SKM-1 treated with dmso at 0.1 percent for 144 hours (cell line): Measurements from ENCODE around the gene TIAL1.
"Not testable (repeated sequence)": the region's sequence is repeated elsewhere in the genome, so short reads cannot be mapped to it uniquely, and the experiment has no call there.

Experiments
- DNase-seq: peaks from one replicate; lab custom pipeline; 2025; ENCODE audit not compliant: unreplicated experiment; lab: John Stamatoyannopoulos, UW

Gene TIAL1

GRCh38 chr10:119614686-119615085 lies 17.9 kb upstream of the TIAL1 start:
- DNase-seq = no peak

DNA sequence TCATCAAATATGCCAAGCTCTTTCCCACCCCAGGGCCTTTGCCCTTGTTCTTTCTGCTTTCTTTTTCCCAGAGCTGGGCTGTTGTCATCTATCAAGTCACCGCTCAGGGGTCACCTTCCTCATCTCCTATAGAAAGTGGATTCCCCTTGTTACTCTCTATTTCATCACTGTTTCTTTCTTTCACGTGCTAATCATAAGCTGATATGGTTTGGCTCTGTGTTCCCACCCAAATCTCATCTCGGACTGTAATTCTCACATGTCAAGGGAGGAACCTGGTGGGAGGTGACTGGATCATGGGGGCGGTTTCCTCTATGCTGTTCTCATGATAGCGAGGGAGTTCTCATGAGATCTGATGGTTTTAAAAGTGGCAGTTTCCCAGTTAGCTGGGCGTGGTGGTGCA lies 17.0 kb upstream of the TIAL1 start:
- DNase-seq = no peak

DNA sequence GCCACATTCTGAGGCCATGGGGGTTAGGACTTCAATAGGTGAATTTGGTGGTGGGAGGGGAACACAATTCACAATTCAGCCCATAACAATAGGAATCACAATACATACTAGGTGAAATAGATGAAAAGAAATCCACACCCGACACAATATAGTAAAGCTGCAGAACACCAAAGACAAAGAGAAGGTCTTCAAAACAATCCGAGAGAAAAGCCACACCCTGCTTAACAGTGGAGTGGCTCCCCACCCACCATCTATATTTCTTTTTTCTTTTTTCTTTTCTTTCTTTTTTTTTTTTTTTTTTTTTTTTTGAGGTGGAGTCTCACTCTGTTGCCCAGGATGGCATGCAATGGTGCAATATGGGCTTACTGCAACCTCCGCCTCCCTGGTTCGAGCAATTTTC lies 14.7 kb upstream of the TIAL1 start:
- no peak for DNase-seq

- DNase-seq = no peak
Measured at GRCh38 chr10:119609516-119609915, 12.8 kb upstream of the TIAL1 start.

DNA sequence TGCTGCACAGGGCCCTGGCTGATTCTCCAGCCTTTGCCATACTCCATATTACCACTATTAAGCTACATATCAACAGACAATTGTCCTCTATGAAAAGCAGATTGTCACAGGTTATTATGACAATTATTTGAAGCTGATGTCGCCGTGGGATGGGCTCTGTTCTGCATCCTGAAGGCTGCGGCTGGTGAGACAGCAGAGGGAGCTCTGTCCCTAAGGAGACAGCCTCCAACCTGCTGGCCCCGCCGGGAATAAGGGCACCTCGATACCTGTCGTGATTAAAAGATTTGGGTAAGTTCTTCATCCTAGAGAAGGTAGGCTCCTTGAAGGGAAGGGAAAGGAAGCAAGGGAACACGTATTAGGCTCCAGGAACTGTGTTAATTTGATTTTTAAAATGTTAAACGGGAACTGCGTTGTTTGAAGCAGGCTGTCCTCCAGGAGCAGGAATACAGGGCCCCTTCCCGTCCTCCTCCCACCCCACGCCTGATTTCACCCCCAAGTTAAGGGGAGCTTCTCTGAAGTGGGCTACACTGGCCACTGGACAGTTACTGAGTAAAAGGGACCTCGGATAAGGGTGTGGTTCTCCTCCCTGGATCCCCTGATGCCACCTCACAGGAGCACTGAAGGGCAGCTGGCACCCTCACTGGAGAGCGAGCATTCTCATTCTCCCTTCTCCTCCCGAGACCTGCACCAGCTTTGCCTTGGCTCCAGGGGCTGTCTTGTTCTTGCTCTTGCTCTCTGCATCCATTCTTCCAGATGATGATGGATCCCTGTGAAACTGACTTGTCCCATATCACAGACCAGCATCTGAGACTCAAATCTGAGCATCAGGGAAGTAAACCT lies 11.8 kb upstream of the TIAL1 start:
- DNase-seq = no peak

- no peak for DNase-seq
Measured at GRCh38 chr10:119604468-119604867, 7.7 kb upstream of the TIAL1 start.

DNA sequence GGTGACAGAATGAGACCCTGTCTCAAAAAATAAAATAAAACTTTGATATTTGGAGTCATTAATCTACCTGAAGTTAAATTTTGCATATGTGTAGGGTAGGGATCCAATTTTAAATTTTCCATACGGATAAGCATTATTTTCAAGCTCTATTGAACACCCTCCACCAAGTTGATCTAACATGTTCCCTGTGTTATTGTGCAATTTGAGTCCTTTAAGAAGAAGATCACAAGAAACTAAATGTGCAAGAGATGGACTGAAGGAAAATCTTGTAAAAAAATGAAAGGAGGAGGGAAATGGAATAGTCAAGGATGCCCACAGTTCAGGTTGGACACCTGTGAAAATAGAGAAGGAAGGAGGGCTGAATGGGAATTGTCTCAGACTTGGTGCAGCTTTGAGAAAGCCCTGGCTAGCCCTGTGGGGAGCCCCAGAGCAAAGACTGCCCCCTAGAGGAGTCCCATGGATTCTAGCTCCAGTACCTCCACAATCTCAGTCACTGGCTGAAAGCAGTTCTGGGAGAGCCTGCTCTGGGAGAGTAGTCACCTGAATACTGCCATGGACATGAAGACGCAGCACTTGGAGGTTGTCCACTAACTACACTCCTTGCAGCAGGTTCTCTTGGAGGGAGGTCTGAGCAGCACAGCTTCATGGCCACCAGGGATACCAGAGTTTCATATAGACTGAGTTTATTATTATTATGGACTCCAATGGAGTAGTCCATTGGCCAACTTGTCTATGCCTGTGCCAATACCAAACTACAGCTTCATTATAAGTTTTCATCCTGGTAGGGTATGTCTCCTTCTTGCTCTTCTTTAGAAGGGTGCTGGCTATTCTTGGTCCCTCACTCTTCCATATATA lies 5.7 kb upstream of the TIAL1 start:
- DNase-seq = peak; percentile 59

GRCh38 chr10:119598397-119598796 lies 1.6 kb upstream of the TIAL1 start:
- DNase-seq = no peak

- DNase-seq = no peak
Measured at GRCh38 chr10:119597405-119598186, 832 bp upstream of the TIAL1 start.

DNA sequence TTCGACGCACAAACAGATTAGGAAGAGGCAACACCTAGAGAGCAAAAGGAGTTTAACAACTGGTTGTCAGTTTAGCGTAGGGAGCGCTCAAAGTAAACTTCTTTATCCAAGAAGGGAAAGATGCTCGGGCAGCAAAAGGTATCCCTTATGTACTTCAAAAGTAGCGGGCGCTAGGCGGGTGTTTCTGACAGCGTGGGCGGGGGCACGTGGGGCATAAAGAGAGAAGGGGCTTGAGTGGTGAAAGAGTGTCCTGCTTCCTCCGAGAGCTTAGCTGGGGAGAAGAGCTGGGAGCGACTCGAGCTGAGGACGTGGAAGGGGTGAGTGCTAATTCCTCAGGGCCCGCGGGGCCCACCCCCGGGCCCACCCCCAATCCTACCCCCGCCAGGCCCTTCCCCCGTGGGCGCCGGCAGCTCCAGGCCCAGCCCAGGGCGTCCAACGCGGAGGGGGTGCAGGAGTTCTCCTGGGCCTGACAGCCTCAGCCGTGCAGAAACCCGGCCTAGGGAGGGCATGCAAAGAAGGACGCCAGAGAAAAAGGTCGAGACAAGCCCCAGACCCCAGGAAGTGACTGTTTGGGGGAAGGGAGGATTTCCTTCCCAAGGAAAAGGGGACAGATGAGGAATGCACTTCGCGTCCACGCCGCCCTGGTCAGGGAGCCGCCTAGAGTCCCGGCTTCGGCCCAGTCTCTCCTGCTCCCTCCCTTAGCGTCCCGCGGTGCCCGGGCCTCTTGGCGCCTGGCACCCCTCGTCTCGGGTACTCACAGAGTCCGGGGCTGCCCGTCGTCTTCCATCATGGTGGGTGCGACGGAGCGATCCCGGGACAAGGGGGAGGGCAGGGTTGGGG lies 868 bp downstream of the TIAL1 start:
- DNase-seq = no peak

DNA sequence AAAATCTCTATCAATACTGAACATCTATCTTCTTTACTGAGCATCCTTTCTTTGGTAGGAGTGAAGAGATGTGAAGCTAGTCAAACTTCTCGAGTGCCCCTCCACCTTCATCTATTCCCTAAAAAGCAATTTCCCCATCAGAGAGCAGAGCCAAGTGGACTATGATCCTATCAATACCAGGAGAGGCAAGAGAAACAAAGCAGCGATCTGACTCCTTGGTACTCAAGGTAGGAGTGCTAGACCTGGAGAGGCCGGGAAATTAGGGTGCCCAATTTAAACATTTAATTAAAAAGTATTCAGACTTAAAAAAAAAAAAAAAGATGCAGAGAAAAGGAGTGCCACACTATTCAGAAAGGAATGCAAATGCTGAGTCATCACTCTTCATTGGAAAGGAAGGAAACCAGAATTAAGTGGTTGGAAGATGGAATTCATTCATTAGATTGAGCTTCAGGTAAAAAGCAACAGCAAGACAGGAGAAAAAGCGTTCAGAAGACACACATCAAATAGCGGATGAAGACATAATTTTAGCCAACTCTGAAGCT lies 1.6 kb downstream of the TIAL1 start:
- no peak for DNase-seq

- DNase-seq = no peak
Measured at GRCh38 chr10:119588071-119588470, 8.7 kb downstream of the TIAL1 start.

- no peak for DNase-seq
Measured at GRCh38 chr10:119578355-119578754, 18.4 kb downstream of the TIAL1 start.

GRCh38 chr10:119575991-119576390 lies 20.8 kb downstream of the TIAL1 start:
- no peak for DNase-seq

DNA sequence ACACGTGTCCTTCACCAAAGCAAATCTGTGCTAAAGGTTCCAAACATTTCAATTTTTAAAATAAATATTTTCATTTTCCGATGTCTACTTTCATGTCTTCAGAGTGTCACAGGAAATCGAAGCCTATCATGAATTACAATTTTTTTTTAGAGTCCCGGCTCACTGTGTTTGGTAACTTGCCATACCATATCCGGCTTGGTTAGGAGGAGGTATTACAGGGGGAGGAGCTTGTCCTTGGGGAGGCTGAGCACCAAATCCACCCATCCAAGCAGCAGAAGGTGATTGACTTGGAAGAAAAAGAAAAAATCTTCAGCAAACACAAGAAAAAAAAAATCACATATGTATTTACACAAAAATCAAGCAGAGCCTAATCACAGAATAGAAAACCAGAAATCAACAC lies 21.3 kb downstream of the TIAL1 start:
- no peak for DNase-seq

- DNase-seq = no peak
Measured at GRCh38 chr10:119567978-119568377, 28.8 kb downstream of the TIAL1 start.

DNA sequence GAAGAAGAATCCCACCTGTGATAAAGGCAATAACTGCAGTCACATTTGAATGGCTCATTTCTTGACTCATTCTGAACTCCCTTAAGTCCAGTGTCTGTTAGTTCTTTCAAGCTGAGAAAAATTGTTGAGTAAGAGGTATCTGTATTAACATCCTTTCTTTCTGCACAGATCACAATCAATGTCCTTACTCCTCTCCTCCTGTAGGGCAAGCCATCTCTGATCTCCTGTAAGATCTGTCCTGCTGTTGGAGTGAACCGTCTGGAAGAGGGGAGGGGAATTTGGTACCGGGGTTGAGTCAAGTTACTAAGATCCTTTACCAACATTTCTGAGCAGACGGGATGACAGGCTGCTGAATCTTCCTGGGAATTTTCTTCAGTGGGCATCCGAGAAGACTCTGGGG lies 34.7 kb downstream of the TIAL1 start:
- DNase-seq = no peak

DNA sequence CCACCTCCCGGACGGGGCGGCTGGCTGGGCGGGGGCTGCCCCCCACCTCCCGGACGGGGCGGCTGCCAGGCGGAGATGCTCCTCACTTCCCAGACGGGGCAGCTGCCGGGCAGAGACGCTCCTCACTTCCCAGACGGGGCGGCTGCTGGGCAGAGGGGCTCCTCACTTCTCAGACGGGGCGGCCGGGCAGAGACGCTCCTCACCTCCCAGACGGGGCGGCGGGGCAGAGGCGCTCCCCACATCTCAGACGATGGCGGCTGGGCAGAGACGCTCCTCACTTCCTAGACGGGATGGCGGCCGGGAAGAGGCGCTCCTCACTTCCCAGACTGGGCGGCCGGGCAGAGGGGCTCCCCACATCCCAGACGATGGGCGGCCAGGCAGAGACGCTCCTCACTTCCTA lies 37.3 kb downstream of the TIAL1 start:
- not testable (repeated sequence) for DNase-seq

DNA sequence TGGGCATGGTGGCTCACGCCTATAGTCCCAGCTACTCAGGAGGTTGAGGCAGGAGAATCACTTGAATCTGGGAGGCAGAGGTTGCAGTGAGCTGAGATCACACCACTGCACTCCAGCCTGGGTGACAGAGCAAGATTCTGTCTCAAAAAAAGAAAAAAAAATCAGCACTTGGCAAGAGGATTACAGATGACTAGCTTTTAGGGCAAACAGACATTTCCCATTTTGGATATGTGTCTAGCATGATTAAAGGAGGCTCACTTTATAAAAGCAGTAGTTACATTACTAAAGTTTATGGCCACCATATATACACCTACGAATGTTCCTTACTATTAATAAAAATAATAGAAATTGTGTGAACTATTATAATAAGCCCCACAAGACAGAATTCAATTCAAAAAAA lies 40.7 kb downstream of the TIAL1 start:
- DNase-seq = not testable (repeated sequence)

- no peak for DNase-seq
Measured at GRCh38 chr10:119555178-119555784, 41.5 kb downstream of the TIAL1 start.
